ENCODE results near the gene IL27RA. TPM values are rescaled to one million over a fixed set of nuclear protein-coding genes. Genes with fewer than 3 reads are reported as not detected.

Gene IL27RA
- total RNA-seq, 4 donors from 2014 or later: 3.0 to 5.5 (median 4.5) TPM

DNA sequence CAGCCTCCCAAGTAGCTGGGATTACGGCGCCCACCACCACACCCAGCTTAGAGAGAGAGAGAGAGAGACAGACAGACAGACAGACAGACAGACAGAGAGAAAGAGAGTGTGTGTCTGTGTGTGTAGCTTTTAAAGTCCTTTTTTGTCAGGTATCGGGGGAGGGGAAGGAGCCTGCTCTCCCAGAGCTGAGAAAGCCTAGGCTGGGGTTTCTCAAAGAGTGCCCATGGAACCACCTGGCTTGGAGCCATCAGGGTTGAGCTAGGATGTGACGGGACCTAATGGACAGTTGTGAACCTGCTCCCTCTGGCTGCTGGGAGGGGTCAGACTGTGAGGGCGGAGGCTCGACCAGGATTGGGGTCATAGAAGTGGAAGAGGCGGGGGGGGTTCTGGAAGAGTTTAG is 42.1 kb upstream of the IL27RA start:
- peaks cover 0 to 37% (median 29%) of the 10 kb centered on the region in 4 donors for H3K36me3 ChIP-seq

DNA sequence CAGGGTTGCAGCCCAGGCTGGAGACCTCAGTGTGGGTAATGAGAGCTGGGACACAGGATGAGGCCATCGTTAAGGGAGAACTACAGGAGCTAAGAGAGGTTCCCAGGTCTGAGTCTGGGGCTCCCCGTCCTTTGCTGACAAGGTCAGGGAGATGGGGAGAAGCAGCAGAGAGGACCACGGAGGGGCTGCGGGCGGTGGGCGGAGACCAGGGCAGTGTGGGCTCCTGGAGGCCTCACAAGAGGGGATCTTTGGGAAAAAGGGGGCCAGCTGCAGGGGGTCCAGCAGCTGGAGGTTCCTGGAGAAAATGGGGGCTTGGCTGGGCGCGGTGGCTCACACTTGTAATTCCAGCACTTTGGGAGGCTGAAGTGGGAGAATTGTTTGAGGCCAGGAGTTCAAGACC is 41.5 kb upstream of the IL27RA start:
- no peak for DNase-seq (ENCODE audit: extremely low spot score)
- Histone ChIP-seq H3K4me3 (no peak overlapping the region), H3K4me1 (peaks cover 22 to 31% (median 27%) of the 10 kb centered on the region in 4 donors), H3K27me3 (no peaks in the 10 kb centered on the region), H3K36me3 (peaks cover 0 to 37% (median 30%) of the 10 kb centered on the region in 4 donors), H3K27ac (replicated peaks in 1 of 4) (no peak overlapping the region), H3K9me3 (no peaks in the 10 kb centered on the region)
- TF ChIP-seq POLR2AphosphoS5 (IDR thresholded peaks at IDR 0.05): no peak
- TF ChIP-seq POLR2A (IDR thresholded peaks at IDR 0.05; ENCODE audit: low read depth): no peak
- no peak for TF ChIP-seq EP300 (IDR thresholded peaks at IDR 0.05)
- TF ChIP-seq, protein P1, sequence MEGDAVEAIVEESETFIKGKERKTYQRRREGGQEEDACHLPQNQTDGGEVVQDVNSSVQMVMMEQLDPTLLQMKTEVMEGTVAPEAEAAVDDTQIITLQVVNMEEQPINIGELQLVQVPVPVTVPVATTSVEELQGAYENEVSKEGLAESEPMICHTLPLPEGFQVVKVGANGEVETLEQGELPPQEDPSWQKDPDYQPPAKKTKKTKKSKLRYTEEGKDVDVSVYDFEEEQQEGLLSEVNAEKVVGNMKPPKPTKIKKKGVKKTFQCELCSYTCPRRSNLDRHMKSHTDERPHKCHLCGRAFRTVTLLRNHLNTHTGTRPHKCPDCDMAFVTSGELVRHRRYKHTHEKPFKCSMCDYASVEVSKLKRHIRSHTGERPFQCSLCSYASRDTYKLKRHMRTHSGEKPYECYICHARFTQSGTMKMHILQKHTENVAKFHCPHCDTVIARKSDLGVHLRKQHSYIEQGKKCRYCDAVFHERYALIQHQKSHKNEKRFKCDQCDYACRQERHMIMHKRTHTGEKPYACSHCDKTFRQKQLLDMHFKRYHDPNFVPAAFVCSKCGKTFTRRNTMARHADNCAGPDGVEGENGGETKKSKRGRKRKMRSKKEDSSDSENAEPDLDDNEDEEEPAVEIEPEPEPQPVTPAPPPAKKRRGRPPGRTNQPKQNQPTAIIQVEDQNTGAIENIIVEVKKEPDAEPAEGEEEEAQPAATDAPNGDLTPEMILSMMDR (IDR thresholded peaks at IDR 0.05): no peak
- intact Hi-C loops (cut with DNase I): no loop called here
- 92% methylated on average over 8 of the region's 8 CpGs for WGBS

More for the DNA sequence above, 42.1 kb upstream of the IL27RA start:
- Histone ChIP-seq H3K4me3 (no peak overlapping the region), H3K4me1 (peaks cover 22 to 31% (median 25%) of the 10 kb centered on the region in 4 donors), H3K9me3 (no peaks in the 10 kb centered on the region), H3K27ac (replicated peaks in 1 of 4) (no peak overlapping the region), H3K27me3 (no peaks in the 10 kb centered on the region)
- DNase-seq (ENCODE audit: extremely low spot score): no peak
- TF ChIP-seq EP300 (IDR thresholded peaks at IDR 0.05) (no peak), POLR2A (IDR thresholded peaks at IDR 0.05; ENCODE audit: low read depth) (no peak), POLR2AphosphoS5 (IDR thresholded peaks at IDR 0.05) (no peak)
- TF ChIP-seq, protein P1 (IDR thresholded peaks at IDR 0.05): no peak
- 83% methylated on average over 7 of the region's 7 CpGs for WGBS
- intact Hi-C loops (cut with DNase I): no loop called here

DNA sequence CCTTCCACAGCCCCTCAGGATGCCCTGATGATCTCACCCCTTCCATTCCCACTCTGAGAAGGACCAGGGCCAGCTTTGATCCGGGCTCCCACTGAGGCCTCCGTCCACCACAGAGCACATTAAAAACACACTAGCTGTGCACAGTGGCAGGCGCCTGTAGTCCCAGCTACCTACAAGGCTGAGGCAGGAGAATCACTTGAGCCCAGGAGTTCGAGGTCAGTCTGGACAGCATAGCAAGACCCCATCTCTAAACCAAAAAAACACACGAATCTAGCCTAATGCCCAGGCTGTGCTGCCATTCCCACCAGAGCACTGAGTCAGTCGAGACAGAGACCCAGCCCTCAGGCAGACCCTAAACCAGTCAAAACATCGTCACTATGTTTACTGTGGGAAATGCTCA is 39.5 kb upstream of the IL27RA start:
- no peak for DNase-seq (ENCODE audit: extremely low spot score)
- Histone ChIP-seq H3K36me3 (peaks cover 0 to 39% (median 38%) of the 10 kb centered on the region in 4 donors), H3K27me3 (no peaks in the 10 kb centered on the region), H3K4me3 (no peak overlapping the region), H3K9me3 (no peaks in the 10 kb centered on the region), H3K4me1 (peaks cover 7 to 16% (median 14%) of the 10 kb centered on the region in 4 donors), H3K27ac (replicated peaks in 1 of 4) (no peak overlapping the region)
- TF ChIP-seq EP300 (IDR thresholded peaks at IDR 0.05) (no peak), POLR2AphosphoS5 (IDR thresholded peaks at IDR 0.05) (no peak), POLR2A (IDR thresholded peaks at IDR 0.05; ENCODE audit: low read depth) (no peak)
- TF ChIP-seq, protein P1 (IDR thresholded peaks at IDR 0.05): no peak
- 89% methylated on average over 4 of the region's 7 CpGs for WGBS
- intact Hi-C loops (cut with DNase I): no loop called here

DNA sequence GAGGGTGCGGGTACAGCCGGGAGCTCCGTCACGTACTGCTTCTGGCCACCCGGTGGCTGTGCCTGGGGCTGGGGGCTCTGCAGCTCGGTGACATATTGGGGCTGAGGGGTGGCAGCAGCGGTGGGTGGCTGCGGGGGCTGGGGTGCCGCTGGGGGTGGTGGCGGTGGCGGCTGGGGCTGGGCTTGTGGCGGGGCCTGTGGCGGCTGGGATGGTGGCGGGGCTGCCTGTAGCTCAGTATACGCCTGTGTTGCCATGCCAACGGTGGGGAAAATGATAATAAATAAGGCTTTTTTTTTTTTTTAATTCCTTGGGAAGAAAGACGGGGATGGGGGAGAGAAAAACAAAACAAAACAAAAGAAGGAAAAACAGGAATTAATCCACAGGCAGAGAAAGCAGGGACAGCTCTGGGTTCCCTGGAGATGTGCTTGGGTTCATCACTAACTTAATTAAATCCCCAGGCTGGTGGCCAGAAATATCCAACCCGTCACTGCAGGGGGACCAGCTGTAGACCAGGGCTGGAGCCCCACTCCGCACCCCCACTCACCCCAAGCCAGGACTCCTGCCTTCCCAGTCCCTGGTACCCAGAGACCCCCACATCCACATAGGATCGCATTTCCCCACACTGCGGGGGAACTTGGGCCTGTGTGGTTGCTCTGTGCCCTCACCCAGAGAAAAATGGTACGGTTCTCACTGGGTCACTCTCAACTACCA is 37.8 kb upstream of the IL27RA start:
- Histone ChIP-seq H3K27ac (replicated peaks in 1 of 4) (no peak overlapping the region), H3K27me3 (no peaks in the 10 kb centered on the region), H3K4me3 (no peak overlapping the region), H3K36me3 (peaks cover 0 to 49% (median 40%) of the 10 kb centered on the region in 4 donors), H3K9me3 (peaks cover 0 to 1% (median 0%) of the 10 kb centered on the region in 4 donors), H3K4me1 (peaks cover 0 to 7% (median 2%) of the 10 kb centered on the region in 4 donors)
- DNase-seq (ENCODE audit: extremely low spot score): no peak
- TF ChIP-seq POLR2A (IDR thresholded peaks at IDR 0.05; ENCODE audit: low read depth): no peak
- TF ChIP-seq, protein P1 (IDR thresholded peaks at IDR 0.05): no peak
- TF ChIP-seq POLR2AphosphoS5 (IDR thresholded peaks at IDR 0.05): no peak
- TF ChIP-seq EP300 (IDR thresholded peaks at IDR 0.05): no peak
- intact Hi-C loops (cut with DNase I): no loop called here
- WGBS: 90% methylated on average over 21 of the region's 22 CpGs

All from esophagus muscularis mucosa (tissue), 4 donors.